DMS153 treated with DMSO at 0.1 percent for 48 hours (cell line): ENCODE measurements around the gene MSANTD2.
A peak's percentile ranks its signal among the peaks of the same experiment; 100 is the strongest.
"Not testable (repeated sequence)": the region's sequence is repeated elsewhere in the genome, so short reads cannot be mapped to it uniquely, and the experiment has no call there.

Experiments used
- DNase-seq: peaks from one replicate; lab custom pipeline; 2025; ENCODE audit not compliant: unreplicated experiment; lab: John Stamatoyannopoulos, UW

Gene MSANTD2

GRCh38 chr11:124776865-124777645 is 23.2 kb downstream of the MSANTD2 start:
- DNase-seq = no peak

DNA sequence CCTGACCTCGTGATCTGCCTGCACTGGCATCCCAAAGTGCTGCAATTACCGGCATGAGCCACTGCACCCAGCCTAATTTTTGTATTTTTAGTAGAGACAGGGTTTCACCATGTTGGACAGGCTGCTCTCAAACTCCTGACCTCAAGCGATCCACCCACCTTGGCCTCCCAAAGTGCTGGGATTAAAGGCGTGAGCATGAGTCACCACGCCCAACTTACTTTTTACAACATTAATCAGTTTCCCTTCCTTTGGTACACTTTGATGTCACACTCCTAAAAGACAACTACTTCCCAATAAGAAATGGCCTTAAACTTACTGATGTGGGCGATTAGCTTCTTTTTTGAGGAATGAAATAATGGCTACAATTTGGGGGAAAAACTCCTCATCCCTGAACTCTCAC is 29.2 kb downstream of the MSANTD2 start:
- not testable (repeated sequence) for DNase-seq

DNA sequence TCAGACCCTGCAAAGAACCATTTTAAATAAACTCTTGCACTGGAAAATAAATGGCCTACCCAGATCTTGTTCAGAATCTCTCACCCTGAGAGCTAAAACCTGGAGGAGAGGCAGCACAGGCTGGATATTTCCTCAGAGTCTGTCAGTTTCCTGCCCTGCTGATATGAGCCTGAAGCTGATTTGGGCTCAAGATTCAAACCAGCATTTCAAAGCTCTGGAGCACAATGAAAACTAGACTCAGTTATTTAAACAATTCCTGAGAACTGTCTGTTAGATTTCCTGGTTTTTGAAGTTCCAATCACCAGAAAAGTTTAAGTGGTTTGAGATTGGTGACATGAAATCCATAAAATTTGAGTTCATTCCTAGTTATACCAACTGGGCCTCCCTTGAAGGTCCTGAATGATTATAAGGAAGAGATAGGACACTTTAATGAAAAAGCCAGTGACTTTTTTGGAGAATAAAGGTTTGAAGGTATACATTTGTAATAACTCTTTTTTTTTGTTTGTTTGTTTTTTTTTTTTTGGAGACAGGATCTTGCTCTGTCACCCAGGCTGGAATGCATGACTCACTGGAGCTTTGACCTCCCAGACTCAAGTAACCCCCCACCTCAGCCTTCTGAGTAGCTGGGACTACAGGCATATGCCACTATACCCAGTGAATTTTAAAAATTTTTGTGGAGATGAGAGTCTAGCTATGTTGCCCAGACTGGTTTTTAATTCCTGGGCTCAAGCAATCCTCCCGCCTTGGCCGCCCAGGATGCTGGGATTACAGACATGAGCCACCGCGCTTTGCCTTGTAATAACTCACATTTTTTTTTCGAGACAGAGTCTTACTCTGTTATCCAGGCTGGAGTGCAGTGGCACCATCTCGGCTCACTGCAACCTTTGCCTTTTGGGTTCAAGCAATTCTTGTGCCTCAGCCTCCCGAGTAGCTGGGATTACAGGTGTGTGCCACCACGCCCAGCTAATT is 30.1 kb downstream of the MSANTD2 start:
- no peak for DNase-seq

DNA sequence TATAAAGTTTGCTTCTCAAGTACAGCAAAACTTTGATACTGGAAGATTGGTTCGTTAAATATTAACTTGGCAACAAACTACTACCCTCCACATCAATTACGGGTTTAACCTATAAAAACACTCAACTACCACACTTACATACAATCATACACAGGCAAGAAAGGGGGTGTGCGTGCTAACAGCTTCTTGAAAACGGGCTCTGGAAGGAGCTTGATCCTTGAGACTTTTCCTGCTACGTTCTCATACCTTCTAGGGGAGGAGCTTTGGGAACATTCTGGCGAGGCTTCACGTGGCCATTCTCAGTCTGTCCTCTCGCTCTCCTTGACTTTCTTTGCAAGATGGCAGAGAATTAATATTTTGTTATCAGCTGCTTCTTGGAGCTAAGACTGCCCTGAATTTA is 31.3 kb downstream of the MSANTD2 start:
- no peak for DNase-seq

- DNase-seq = no peak
These were observed 34.0 kb downstream of the MSANTD2 start for GRCh38 chr11:124766156-124766555.

- DNase-seq = peak; percentile 66
These were observed 36.9 kb downstream of the MSANTD2 start for GRCh38 chr11:124763156-124763947.

DNA sequence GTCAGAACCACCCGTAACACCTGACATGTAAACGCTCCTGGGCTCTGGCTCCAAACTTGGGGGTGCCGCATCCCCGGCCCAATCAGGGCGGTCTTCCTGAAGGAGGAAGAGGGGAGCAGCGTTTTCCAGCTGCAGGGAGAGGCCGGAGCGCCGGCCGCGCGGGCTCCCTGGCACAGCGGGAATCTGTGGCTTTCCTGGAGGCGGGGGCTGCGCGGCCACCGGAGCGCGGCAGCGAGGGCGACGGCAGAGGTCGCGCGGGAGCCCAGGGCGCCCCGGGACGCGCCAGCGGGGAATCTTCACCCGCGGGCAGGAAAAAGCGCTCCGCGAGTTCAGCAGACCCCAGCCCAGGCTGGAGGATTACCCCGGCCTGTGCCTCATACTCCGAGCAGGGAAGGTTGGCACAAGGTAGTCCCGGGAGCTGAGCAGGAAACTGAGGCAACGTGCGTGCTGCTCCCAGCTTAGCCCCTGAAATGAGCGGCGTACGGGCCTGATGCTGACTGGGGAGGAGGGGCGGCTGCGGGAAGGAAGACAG is 37.5 kb downstream of the MSANTD2 start:
- DNase-seq = no peak

DNA sequence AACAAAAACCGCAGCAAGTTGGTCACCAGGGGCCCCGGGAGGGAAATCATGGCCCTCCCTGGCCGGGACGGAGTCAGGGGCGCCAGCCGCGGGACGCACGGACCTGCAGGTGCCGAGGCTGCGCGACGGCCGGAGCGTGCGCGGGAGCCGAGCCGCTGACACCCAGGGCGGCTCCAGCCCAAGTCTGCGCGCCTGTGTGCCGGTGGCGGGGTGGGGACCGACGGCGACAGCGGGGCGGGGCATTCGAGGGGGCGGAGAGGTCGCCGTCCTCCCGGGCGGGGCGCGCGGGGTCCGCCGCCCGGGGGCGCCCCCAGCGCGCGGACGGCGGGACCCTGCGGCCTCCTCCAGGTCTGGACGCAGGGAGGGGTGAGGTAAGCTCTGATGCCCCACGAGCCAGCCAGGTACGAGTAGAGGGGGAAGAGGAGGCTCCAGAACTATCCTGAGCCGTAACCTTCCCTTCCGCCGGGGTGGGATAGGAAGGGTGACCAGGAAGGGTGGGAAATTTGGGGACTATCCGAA is 38.0 kb downstream of the MSANTD2 start, which contains the start of gene ESAM:
Gene ESAM, minus strand, starts transcription at position 186 of the 519 bp plus-strand sequence. Its CDS starts 136 bp downstream, at position 50.
- peak; percentile 39 for DNase-seq

DNA sequence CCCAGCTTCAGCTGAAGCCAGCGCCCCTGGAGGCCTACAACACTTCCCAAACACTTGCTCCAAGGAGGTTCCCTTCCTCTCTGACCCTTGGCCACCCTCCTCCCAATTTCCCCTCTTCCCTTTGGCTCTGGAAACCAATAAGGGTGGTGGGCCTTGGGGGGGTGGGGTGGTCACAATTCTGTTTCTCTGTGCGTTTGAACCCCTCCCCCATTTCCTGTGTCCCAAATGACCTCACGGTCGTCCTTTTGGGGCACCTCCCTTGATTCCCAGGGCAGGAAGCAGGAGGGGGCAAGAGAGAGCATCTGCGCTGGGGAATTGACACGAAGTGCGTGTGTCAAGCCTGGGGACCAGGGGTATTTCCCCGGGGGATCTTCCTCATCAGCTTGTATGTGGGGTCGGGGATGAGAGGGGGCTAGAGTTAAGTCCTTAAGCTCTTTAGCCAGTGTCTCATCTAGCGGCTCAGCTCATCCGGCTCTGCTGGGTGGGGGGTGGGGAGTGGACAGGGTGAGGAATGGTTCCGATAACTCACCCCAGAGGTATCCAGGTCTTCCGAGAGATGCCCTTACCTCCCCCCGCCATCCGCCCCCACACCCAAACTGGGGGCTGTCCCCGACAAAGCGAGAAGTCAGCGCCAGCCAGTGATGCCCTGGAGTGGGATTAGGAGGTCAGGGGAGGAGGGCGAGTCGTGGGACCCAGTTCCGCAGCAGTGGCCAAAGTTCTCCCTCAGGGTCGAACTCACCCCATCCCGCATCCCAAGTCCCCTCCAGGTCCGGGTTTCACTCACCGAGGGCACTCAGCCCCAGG is 38.7 kb downstream of the MSANTD2 start:
- DNase-seq = no peak

DNA sequence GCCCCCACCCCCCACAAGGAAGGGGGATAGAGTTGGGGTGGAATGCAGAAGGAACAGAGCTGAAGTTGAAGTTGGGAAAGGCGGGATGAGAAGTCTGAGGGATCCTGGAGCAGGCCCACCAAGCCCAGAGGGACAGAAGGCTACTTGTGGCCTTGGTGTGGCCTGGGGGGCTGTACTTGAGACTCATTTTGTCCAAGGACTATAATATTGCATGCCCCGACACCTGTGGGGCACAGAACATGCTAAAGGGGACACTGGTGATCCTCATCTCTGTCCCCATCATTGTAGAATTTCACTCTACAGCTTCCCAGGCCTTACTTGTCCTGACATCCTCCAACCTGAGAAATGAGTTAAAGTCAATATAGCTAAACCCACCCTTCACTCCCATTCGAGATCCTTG is 39.4 kb downstream of the MSANTD2 start:
- no peak for DNase-seq

DNA sequence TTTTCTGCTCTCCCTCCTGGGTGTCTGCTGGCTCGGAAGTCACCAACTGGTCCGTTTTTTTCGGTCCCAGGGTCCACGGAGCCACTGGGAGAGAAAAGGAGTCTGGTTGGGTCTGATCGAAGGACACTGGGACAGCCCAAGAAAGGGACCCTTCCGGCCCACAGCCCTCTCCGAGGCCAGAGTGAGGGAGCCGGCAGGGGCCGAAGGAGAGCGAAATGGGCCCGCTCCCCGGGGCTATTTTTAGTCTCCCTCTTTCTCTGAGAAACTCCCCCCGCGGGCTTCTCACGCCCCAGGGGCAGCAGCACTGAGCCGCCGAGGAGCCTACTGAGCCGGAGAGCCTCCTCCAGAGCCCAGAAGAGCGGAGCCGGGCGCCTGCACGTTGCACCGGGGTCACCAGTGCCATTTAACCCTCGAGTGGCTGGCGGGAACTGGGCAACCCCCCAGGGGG is 40.0 kb downstream of the MSANTD2 start:
- no peak for DNase-seq

DNA sequence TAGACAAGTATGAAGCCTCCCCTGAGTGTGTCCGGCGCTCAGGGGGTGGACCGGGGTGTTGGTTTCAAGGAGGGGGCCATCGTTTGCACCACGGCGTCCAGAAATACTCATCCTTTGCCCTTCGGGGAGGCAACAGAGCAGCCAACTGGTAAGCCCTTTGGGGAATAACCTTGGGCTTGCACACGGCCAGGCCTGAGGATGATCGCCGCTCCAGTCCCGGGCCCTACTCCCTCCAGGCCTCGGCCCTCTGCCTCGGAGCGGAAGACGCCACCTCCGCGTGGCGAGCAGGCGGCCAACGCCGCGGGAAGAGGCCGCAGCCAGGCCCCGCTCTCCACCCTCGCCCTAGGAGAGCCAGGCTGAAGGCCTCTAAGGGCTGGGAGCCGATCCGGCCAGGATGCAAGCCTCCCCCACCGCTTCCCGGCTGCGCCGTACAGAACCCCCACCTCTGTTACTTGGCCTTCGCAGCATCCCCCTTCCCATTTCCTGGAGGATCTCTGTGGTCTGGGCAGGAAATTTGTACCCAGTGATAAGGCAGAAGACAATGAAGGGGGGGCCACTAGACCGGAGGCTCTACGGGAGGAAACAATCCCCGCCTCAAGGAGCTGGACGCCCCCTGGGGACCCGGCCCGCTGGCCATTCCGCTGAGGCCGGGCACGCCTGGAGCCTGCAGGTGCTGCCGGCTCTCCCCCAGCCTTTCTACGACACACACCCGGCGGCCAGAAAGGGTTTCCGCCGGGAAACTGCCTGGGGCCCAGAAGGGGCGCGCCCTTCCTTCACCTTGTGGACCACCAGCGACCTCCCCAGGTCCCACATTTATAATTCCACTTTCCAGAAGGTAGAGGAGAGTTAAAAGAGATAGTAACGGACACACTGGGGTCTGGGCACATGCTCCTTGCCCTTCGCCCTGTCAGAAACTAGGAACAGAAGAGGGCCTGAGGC is 40.7 kb downstream of the MSANTD2 start:
- no peak for DNase-seq

DNA sequence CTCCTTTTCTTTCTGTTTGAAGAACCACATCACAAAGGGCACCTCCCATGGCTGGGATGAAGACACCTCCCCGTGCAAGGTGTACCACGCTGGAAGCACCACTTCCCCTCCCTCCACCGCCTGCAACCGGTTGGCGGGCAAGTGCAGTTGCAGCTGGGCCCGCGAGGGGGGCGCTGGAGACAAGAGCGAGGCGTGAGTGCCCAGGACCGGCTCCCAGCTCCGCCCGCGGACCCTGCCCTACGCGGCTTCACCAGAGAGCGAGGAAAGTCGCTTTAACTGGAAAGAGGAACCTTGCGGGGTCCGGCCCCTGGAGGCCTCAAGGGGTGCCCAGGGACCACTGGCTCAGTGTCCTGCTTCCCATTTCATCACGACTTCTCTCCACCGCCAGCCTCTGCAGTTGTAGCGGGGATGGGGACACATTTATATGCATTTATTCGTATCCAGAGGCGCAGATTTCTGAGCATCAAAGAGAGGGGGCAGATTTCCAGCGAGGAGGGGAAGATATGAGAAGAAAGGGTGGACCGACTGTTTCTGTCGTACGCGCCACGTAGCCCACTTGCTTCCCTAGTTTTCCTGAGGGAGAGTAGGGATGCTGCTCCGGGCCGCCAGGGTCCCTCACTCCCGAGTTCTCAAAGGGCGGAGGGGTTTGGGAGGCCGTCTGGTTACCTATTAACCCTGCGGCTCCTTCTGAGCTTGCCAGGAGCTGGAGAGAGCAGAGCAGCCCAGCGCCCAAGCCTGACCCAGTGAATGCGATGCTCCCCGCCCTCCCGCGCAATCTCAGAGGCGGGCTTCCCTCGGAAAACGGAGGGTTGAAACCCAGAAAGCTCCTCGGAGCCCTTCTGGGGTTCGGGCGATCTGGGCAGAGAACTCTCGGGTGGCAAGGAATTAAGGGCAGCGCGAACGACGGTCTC is 41.6 kb downstream of the MSANTD2 start:
- DNase-seq = peak; percentile 33

GRCh38 chr11:124757320-124757719 is 42.9 kb downstream of the MSANTD2 start:
- no peak for DNase-seq

GRCh38 chr11:124756753-124757227 is 43.4 kb downstream of the MSANTD2 start:
- DNase-seq = no peak

GRCh38 chr11:124756033-124756752 is 44.0 kb downstream of the MSANTD2 start:
- no peak for DNase-seq

- no peak for DNase-seq
These were observed 45.5 kb downstream of the MSANTD2 start for GRCh38 chr11:124754710-124755109.
